GM19328 (cell line): ENCODE results near the gene MAEL.

ENCODE experiments used
- ATAC-seq: cut with Tn5 transposase; IDR thresholded peaks from one replicate; pipeline ENCODE4 v1.9.1; 2021; ENCODE audit warnings: mild to moderate bottlenecking, moderate library complexity; ENCODE audit not compliant: unreplicated experiment

MAEL gene

DNA sequence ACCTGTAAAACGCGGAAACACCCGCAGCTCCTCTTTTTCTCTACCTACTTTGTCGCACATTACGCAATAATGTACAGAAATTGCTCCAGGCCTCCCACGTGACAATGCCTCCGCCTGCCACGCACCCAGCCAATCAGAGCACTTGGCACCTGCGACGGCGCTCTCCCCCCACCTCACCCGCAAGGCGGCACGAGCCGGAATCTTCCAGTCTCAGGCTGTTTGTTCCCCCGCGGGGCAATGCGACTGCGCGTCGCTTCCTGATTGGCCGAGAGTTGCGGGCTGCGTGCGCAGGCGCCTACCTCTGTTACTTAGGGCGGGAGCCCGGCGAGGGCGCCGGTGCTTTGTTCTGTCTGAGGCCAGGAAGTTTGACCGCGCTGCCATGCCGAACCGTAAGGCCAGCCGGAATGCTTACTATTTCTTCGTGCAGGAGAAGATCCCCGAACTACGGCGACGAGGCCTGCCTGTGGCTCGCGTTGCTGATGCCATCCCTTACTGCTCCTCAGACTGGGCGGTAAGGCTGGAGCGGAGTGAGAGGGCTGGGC is at the start of gene MAEL:
TSS of gene MAEL (plus strand) at position 307 of the 542 bp plus-strand sequence. CDS start at position 380, 73 bp downstream.
- ATAC-seq, result no peak

DNA sequence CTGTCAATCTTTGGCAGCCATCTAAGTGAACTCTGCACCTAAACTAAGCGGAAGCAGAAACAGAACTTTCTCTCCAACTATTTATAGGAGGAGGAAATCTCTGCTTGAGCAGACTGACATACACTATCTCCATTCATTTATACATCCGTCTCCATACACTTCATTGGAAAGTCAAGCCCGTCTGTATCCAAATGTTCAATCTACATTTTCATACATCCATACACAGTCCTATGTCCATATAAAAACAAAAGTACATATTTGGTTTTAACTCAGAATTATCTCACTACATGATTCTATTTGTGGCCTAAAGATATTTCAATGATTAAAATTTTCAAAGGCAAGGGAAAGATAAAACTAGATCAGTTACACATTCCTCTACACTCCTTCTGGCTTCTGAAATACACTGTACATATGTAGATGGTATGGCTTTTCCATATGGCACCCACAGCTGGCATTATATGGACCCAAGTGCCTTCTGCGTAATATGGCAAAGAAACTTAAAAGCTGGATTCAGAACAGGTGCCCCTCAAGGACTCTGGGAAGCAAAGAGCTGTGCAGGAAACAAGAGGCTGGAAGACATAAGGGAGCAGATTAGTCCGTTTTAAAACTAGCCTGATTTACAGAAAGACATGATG is 49.2 kb upstream of the MAEL start:
- no peak for ATAC-seq

DNA sequence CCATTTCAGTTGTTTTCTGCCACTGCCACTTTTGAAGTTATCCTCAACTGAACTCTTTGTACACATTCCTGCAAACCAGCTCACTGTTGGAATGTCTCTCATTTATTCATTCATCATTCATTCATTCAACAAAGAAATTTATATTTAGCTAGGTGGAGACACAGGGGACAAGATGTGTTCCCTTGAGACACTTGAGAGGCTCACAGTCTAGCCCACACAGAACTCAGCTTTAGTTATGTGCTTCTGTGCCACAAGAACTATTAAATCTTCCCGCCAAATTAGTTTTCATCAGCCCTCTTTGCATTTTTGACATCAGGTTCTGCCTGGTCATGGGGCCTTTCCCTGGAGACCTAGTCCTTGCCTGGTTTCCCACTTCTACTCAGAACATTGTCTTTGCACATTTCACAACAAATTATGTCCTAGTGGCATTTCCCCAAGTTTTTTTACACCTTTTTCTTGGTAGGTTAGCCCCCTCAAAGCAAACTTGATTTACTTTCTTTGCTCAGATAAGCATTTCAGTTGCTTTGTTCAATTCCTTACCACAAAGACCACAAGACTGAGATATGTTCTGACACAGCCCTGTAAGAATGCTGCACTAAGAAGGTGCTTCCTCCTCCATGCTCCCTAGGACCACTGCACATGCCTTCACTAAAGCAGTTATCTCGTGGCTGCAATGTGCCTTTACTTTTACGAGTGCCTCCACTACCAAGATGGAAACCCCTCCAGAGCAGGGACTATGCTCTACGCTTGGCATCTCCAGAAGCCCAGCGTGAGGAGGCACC is 44.7 kb upstream of the MAEL start:
- no peak for ATAC-seq

DNA sequence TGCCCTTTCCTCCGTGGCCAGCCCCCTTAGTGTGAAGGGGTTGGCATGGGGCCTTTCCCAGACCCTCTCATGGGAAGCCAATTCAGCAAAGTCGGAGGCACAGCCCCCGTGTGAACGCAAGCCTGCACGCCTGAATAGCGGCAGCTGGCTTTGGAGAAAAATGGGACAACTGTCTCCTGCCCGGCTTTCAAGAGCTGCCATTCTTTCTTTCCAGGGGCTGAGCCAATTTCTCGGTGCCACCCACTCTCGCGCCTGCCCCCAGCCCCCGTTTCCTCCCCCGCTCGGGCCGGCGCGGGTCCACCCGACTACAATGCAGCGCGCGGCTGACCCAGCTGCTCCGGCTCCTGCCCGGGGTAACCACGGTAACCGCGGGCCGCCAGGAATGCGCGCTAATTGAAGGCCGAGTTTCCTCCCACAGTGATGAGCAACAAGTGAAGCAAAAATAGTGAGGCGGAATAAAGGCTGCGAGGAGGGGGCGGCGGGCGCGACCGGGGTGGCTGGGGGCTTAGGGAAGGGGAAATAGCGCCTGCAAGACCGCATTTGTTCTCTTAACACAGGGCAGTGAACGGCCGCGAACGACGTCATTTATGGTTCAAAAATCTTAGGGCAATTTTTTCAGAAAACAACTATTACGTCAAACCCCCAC is 41.6 kb upstream of the MAEL start:
- ATAC-seq, result no peak

DNA sequence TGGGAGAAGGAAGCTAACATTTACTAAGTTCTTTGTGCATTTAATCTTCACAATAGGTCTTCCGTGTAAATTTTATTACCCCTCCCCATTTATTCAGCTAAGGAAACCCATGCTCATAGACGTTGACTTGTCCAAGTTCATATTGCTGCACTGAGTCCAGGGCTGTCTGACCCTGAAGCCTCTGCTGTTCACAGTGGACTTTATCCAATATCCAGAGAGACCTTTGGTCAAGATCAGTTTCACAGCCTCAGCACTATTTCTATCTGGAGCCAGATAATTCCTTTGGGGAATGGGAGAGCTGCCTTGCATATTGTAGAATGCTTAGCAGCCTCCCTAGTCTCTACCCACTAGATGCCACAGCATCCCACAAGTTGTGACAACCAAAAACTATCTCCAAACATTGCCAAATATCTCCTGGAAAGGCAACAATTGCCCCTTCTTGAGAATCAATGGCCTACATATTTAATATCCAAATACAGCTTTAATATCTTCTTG is 40.2 kb upstream of the MAEL start:
- no peak for ATAC-seq

DNA sequence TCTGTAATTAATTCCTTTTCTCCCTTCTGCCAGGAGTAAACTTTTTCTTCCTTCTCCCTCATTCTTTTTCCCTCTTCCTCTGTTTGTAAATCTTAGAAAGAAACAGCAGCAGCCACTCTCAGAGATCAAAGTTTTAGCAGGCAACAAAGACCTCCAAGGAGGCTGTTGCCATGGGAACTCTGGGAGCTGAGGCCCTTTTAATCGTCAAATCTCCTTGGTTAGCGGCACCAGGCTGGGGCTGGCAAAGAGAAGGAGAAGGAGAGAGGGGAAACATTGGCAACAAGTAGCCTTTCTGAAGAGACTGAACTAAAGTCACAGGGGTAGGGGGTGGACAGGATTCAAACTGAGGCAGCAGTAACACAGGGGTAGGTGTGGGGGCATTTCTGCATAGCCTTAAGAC is 38.9 kb upstream of the MAEL start:
- ATAC-seq, result no peak

DNA sequence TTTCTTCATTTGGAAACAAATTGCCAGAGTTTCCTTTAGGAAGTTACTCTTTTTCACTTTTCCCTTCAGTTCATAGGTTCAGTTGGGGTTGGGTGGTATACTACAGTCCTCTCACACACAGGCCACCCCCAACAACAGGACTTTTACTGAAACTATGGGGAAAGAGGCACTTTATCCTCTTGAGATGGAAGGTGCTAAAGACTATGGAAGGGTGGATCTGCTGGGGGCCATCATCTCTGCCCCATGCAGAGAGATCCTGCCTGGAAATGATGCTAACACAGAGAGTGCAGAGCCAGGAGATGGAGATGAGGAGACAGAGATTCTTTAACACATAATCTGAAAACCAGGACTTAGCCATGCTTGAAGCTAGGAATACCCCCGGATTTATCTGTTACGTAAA is 38.0 kb upstream of the MAEL start:
- ATAC-seq, result no peak

DNA sequence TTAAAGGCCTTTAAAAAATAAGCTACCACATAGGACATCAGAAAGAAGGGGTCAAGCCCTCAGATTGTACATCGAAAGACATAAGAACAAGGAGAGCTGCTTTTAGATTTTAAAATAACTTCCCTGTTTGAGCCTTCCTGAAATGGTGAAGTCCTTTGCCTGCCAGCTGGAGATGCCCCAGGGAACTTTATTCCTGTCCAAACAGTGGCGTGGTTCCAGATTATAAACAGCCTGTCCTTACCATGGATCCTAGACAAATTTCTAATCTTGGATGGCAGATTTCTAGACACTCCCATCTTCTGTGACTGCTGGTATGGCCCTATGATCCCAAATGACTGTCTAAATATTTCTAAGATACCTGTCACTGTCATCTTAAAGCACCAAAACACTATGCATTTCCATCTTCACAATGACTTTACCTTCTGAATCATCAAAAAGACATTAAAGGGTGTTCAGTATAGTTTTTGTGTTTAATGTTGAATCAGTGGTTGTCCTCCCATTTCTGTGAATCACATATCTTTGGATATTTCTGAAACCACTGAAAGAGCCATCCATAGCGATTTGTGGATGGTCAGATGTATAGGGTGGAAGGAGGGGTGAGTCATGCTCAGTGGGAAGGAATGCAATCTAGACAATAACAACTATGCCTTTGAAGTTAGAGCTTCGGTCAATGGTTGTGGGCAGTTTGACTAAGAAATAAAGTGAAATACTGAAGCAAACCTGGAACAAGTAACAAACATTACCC is 36.9 kb upstream of the MAEL start:
- no peak for ATAC-seq

DNA sequence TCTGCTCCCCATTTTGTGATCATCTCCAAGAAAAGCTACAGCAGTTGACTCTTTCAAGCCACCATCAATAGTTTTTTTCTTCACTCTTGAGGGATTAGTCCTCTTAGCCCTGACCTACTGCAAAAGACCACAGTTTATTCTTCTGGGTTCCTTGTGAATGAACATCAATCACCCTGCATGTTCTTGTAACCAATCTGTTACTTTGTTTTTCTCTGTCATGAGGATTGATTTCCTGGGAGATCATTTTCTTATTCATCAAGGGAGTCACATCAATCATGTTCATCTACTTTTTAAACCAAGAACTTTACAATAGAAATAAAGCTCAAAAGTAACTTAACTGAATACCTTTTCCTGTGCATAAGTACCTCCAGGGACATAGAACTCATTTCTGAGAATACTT is 35.6 kb upstream of the MAEL start:
- ATAC-seq, result no peak

DNA sequence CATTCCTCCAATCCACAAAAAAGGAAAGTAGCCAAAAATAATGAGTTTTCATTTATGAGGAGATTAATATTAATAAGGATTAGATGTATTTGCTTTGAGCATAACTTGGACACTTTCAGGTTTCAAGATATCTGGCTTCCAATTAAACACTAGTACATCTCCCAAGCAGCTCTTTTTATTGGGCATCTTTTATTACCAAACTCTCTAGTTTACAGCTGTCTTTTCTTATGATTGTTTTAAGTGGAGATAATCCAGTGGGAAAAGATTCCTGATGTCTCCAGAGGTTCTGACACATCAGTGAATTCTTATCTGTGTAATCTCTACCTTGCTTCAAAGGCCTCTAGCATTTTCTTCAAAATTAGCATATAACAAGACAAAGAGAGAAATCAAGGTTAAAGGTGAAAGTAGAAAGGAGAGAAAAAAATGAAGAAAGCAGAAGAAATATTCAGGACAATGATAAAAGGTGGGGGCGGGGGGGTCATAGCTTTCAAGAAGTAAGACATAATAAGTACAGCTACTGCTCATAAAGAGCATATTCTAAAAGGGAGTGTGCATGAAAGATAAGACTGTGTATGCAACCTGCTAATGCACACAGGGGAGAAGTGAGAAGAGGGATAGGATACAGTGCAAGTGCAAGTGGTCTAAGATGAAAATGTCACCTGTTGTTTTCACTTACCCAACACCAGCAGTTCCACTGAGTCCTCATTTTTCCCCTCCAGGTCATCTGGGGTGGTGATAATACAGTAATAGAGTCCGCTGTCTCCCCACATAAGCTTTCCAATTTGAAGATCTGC is 32.8 kb upstream of the MAEL start:
- ATAC-seq, result no peak

DNA sequence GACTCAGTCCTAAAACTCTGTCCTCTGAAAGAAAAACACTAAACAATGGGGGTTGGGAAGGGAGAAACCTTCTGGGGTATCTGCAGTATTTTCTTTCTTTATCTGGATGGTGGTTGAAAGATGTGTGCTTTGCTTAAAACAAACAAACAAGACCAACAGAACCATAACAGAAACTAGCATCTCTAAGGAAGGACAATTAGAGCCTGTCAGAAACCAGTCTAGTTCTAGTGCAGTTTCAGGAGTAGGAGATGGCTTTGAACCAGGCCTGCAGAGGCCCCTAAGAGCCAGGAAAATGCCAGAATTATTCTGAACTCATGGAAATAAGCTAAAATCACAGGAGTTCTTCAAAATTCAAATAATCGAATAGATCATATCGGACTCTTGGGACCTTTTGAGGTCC is 32.2 kb upstream of the MAEL start:
- ATAC-seq, result no peak

DNA sequence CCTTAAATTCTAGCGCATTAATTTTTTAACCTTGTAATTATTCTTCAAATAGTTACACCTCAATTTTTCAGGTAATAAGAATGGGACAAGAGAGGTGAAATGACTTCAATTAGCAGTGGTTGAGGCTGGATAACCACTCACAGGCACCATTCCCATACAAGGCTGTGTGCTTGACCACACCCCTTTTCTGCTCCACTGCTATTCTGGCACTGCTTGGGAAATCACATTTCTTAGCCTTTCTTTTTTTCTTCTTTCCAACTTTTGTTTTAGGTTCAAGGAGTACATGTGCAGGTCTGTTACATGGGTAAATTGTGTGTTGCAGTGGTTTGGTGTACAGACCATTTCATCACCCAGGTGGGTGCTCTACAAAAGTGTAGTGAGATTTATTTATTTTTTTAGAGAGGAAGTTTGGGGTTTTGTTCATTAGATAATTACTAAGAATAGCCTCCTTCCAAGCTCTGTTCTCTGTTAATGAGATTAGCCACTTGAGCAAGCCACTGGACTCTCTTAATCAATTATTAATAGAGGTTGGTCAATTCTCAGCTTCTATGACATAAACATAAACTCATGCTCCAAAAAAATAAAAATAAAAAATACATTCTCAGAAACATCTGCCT is 28.1 kb upstream of the MAEL start:
- no peak for ATAC-seq

DNA sequence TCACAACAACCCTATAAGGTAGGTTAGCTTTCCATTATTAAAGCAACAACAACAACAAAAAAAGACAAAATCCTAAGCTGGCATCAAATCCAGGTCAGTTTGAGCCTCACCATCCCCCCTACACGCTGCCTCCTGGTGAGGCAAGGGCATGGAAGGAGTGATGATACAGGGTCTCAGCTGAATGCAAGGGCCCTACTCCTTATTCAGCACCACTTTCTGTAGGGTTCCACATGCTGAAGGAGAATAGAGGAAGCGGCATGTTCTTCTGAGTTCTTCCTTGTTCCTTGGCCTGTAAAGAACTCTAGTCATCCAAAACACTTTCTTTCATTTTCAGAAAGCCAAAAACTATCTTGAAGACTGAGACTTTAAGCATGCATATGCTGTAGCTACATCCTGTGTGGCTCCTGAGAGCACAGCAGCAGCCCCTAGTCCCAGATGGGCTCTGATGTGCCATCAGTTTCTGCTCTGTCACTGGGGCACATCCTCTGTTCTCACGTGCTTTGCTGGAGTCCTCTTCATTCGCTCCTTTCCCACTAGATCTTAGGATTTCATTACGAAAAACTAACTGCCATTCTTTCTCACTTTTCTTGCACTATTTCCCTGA is 19.9 kb upstream of the MAEL start:
- no peak for ATAC-seq

DNA sequence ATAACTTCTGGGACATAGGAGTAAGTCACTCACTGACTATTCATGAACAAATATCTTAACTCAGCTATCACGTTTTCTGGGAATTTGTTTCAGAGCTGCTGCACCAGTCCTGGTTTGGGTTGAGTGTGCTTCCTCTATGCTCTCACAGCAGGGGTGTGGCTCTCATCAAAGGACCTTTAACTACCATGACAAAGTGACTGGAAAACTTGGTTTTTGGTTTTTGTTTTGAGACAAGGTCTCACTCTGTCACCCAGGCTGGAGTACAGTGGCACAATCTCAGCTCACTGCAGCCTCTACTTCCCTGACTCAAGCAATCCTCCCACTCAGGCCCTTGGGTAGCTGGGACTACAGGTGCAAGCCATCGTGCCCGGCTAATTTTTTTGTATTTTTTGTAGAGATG is 17.8 kb upstream of the MAEL start:
- no peak for ATAC-seq

DNA sequence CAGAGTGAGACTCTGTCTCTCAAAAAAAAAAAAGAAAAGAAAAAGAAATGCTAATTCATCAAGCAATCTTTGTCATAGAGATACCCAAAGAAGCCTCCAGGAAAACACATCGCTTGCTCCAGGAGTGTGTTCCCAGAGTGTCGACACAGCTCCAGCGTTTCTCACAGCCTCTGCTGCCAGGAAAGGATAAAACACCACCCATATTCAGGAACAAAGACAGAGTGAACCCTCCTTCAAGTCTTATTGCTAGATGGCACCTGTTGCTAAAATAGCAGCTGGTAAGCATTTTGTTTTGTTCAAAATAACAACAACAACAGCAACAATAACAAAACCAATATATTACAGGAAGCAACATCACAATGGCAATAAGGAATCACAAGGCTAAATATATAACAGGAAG is 16.9 kb upstream of the MAEL start:
- no peak for ATAC-seq

DNA sequence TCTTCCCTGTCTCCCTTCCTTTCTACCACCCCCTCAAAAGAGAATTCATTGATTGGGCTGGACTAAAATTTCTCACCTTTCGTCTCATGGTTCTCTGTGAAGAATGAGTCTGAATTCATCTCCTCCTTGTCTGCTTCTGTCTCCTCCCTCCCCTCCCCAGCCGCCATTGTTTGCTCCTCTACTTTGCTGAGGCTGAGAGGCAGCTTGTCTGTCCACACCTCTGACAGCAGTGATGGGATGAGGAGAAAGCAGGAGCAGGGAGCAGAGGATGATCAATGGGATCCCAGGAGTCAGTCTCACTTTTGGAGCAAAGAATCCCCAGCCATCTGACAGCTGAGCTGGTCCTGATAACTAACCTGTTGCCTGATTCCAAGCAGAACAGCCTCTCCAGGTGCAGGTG is 16.3 kb upstream of the MAEL start:
- no peak for ATAC-seq

DNA sequence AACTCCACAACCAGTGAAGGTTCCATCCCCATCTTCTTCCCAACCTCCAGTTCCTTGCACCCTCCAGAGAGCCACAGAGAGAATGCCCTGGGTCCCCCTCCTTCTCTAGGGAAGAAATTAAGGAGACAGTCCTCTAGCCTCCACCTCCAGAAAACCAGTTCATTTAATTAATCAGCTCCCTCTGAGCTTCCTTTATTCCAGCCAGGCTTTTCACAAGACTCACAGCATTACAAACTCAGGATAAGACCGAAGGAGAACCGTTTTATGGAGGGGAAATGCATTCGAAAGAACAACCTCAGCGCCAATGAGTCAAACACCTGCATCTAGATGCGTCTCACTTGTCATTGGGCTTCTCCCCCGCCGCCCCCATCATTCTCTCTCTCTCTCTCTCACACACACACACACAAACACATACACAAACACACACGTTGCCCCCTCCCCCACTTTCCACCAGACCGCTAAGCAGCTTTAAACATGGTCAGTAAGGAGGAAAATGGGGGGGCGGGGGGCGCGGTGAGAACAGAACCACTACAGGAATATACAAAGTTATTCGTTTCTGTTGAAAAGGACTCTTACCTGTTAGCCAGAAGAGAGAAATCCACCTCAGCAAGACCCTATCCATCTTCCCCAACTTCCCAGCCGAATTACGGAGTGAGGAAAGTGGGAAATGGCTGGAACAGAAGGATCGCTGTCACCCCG is 14.3 kb upstream of the MAEL start:
- no peak for ATAC-seq

DNA sequence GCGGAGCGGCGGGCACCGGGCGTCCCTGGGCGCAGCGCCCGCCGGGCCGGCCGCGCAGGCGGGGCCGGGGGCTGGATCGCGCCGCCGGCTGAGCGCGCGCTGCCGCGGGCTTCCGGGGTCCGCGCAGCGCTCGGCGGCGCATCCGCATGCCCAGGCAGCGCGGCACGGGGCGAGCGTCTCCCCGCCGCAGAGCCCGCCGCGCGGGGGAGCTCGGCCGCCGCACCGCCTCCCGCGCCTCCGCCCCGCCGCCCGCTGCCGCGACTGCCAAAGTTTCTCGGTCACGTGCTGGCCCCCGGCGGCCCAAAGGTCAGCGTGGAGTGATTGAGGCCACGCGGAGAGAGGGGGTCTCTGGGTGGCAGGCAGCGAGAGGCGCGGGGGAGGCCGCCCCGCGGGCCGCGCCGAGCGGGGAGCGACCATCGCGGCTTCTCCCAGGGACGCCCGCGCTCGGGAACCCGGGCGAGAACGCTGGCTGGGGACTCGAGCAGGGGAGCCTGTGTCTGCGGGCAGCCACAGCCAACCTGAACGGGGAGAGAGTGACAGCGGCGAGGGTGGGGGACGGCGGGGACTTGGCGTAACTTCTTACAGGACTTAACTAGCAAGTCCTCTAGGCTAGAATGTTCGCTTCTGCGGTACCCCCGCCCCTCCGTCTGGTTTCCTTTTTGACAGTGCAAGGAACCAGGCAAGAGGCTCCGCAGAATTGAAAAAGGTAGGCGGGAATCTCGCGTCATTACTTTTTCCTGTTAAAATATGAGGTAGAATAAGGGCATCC is 13.5 kb upstream of the MAEL start, which contains the start of gene ILDR2:
TSS of gene ILDR2 (minus strand) at position 180 of the 769 bp plus-strand sequence. CDS start 272 bp downstream, outside the sequence.
- ATAC-seq, result no peak
